CD4-positive, alpha-beta T cell treated with Interleukin-10 for 1 hour (primary cell): Measurements from ENCODE around the gene ADAM20.
A peak's percentile ranks its signal among the peaks of the same experiment; 100 is the strongest.
"Not testable (repeated sequence)": the region's sequence is repeated elsewhere in the genome, so short reads cannot be mapped to it uniquely, and the experiment has no call there.

Experiments
- DNase-seq: peaks from one replicate; pipeline ENCODE4 v3.0.0-alpha.2; 2020

ADAM20 gene

GRCh38 chr14:70534904-70535303 is at the start of gene ADAM20:
TSS of gene ADAM20 (minus strand) at chr14:70535004. CDS start at chr14:70524757, 10,247 bp downstream.
- DNase-seq: no peak

GRCh38 chr14:70576891-70577290 is 42.1 kb upstream of the ADAM20 start:
- no peak for DNase-seq

GRCh38 chr14:70573050-70573449 is 38.2 kb upstream of the ADAM20 start:
- no peak for DNase-seq

GRCh38 chr14:70571139-70571538 is 36.3 kb upstream of the ADAM20 start:
- DNase-seq: no peak

- peak; percentile 16 for DNase-seq
These were observed 33.0 kb upstream of the ADAM20 start for GRCh38 chr14:70567791-70568190.

- DNase-seq: no peak
These were observed 29.1 kb upstream of the ADAM20 start for GRCh38 chr14:70563869-70564268.

- DNase-seq: no peak
These were observed 28.6 kb upstream of the ADAM20 start for GRCh38 chr14:70563417-70563816.

- DNase-seq: no peak
These were observed 23.6 kb upstream of the ADAM20 start for GRCh38 chr14:70558356-70558755.

- DNase-seq: no peak
These were observed 21.1 kb upstream of the ADAM20 start for GRCh38 chr14:70555890-70556289.

- no peak for DNase-seq
These were observed 3.3 kb upstream of the ADAM20 start for GRCh38 chr14:70538087-70538486.

- no peak for DNase-seq
These were observed 2.0 kb upstream of the ADAM20 start for GRCh38 chr14:70536830-70537229.

- DNase-seq: no peak
These were observed 4.4 kb downstream of the ADAM20 start for GRCh38 chr14:70530417-70530816.

GRCh38 chr14:70527501-70528105 is 7.2 kb downstream of the ADAM20 start:
- no peak for DNase-seq

- DNase-seq: no peak
These were observed 9.1 kb downstream of the ADAM20 start for GRCh38 chr14:70525691-70526090.

GRCh38 chr14:70515811-70516210 is 19.0 kb downstream of the ADAM20 start:
- no peak for DNase-seq

- no peak for DNase-seq
These were observed 20.4 kb downstream of the ADAM20 start for GRCh38 chr14:70514168-70515069.

- DNase-seq: no peak
These were observed 36.6 kb downstream of the ADAM20 start for GRCh38 chr14:70498191-70498590.

- DNase-seq: no peak
These were observed 45.1 kb downstream of the ADAM20 start for GRCh38 chr14:70489579-70490200.

- DNase-seq: not testable (repeated sequence)
These were observed 57.3 kb downstream of the ADAM20 start for GRCh38 chr14:70477356-70478105.

GRCh38 chr14:70475459-70475858 is 59.3 kb downstream of the ADAM20 start:
- not testable (repeated sequence) for DNase-seq

GRCh38 chr14:70473825-70474224 is 61.0 kb downstream of the ADAM20 start:
- DNase-seq: no peak
